GM12892 (cell line): ENCODE measurements around the gene TRIP4.

Source experiments
- POLR2A ChIP-seq: IDR thresholded peaks from 2 replicates; pipeline ENCODE4 v1.6.1; 2011; ENCODE audit warnings: low read depth, low read length, control low read depth
- POLR2AphosphoS5 ChIP-seq: IDR thresholded peaks from 2 replicates; pipeline ENCODE4 v1.6.1; 2011; ENCODE audit warnings: low read depth, low read length, control low read depth
- TAF1 ChIP-seq: IDR thresholded peaks from 2 replicates; pipeline ENCODE4 v1.6.1; 2011; ENCODE audit warnings: low read depth, mild to moderate bottlenecking, control low read depth, low read length, borderline replicate concordance

GRCh38 chr15:64396789-64397188 is 9.2 kb downstream of the TRIP4 start:
- TF ChIP-seq POLR2AphosphoS5 (no peak), POLR2A (no peak), TAF1 (no peak)
